Measurements from ENCODE around the gene PSAPL1.

The PSAPL1 gene

DNA sequence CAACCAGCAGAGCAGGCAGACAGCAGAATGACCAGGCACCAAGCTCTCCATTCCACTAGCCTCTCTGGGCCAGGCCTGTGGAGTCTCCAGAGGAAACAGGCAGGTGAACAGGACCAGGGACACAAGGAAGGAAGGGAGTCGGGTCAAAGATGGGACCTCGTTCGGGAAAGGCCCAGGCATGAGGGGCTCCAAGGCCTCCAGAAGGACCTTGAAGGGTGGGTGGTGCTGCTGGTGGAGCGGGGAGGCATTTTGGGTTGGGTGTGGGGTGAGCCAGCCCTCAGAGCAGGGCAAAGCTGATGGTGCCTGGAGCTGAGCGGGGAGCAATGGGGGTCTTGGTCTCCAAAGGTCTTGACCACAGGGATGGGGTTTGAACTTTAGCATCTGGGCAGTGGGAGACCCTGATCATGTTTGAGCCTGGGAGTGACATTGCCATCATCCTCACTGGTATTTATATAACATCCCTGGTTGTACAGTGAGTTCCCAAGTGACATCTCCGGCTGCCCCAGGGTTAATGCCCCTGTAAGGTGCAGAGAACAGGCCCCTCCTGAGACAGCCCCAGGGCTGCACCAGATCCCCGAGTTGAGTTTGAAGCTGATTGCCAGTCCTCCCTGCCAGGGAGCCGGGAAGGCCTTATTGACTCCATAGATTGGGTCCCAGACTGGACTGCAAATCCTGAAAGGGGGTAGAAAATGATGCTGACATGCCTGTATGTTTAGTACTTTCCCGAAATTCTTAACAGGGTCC is 52.7 kb downstream of the PSAPL1 start:
- DNase-seq (ENCODE audit: low spot score): no peak

DNA sequence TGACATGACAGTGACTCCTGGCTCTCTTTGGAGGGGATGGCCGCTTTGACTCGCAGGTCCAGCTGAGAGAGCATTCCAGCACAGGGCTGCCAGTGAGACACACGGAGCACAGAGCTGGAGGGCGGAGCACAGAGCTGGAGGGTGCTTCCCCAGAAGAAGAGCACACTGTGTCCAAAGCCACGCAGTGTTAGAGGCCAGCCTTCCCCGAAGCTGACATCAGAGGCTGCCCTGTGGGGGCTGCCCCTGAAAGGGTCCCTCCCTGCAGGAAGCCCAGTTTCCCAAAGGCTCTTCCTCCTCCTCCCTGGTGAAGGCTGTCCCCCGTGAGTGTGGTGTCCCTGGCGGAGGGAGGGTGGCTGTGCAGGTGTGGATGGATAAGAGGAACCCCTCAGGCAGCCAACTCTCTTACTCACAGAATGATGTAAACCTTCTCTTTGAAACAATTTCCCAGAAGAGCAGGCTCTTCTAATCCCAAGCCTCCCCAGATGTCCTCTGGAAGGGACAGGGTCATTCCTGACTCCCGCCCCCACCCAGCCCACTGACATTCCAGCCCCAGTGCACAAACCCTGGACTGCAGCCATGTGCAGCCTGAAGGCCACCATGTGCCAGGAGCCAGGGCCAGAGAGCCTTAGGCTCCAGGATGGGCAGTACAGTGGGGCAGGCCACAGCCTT is 53.4 kb downstream of the PSAPL1 start:
- DNase-seq (ENCODE audit: low spot score): no peak

Data from CD4-positive, alpha-beta T cell treated with Interleukin-2 at 100 ng/mL for 4 hours (primary cell).